Measurements from ENCODE around the gene GYPC. TPM values are rescaled to one million over a fixed set of nuclear protein-coding genes. Genes with fewer than 3 reads are reported as not detected.
"Not testable (repeated sequence)": the region's sequence is repeated elsewhere in the genome, so short reads cannot be mapped to it uniquely, and the experiment has no call there.

Gene GYPC
- total RNA-seq, 4 donors from 2014 or later, result 19.1 to 40.2 (median 28.5) TPM

- in situ Hi-C loops (cut with MboI; ENCODE audit: low pct_ligation_motif_present in 1 of 4, low pct_unique_long_range_greater_than_20kb in 1 of 4, low sequenced_read_pairs in 3 of 4) (no loop called here), intact Hi-C loops (cut with DNase I; ENCODE audit: low total_unique reads) (no loop called here)
- Histone ChIP-seq H3K4me1 (no peaks in the 10 kb centered on the region), H3K27me3 (no peaks in the 10 kb centered on the region), H3K36me3 (no peaks in the 10 kb centered on the region), H3K27ac (no peak overlapping the region), H3K9me3 (no peaks in the 10 kb centered on the region), H3K4me3 (no peak overlapping the region)
- DNase-seq, result no peak
- WGBS, 2 donors (ENCODE audit: low coverage in 1 of 2), result 60 to 67% methylated on average over 1 of the region's 1 CpG
- TF ChIP-seq POLR2AphosphoS5 (IDR thresholded peaks at IDR 0.05), result no peak
- TF ChIP-seq EP300 (IDR thresholded peaks at IDR 0.05; ENCODE audit: low read depth), result no peak
- no peak for TF ChIP-seq POLR2A (IDR thresholded peaks at IDR 0.05)
Measured at GRCh38 chr2:126635736-126636135, 20.2 kb upstream of the GYPC start.

DNA sequence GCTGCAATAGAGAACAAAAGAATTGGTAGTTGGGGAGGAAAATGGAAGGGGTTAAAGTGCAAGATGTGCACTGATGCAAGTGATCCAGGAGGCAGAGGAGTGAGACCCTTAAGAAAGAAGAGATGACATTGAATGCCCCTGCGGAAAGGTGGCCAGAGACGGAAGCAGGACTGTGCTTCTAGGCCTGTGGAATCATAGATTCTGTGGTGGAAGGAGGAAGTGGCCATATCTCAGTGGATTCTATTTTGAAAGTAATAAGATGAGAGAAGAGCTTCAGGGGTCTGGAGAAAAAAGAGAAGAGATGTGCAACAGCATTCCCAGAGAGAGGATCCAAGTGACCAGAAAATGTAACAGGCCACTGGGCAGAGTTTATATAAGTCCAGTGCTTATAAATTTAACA, 18.6 kb upstream of the GYPC start:
- in situ Hi-C loops (cut with MboI; ENCODE audit: low pct_ligation_motif_present in 1 of 4, low pct_unique_long_range_greater_than_20kb in 1 of 4, low sequenced_read_pairs in 3 of 4), result no loop called here

GRCh38 chr2:126638746-126639145, 17.2 kb upstream of the GYPC start:
- no peaks in the 10 kb centered on the region for H3K9me3 ChIP-seq
- intact Hi-C loops (cut with DNase I; ENCODE audit: low total_unique reads) (no loop called here), in situ Hi-C loops (cut with MboI; ENCODE audit: low pct_ligation_motif_present in 1 of 4, low pct_unique_long_range_greater_than_20kb in 1 of 4, low sequenced_read_pairs in 3 of 4) (no loop called here)
- no peak overlapping the region for H3K4me3 ChIP-seq
- TF ChIP-seq POLR2AphosphoS5 (IDR thresholded peaks at IDR 0.05) (no peak), POLR2A (IDR thresholded peaks at IDR 0.05) (no peak), EP300 (IDR thresholded peaks at IDR 0.05; ENCODE audit: low read depth) (no peak)
- TF ChIP-seq, protein P1, sequence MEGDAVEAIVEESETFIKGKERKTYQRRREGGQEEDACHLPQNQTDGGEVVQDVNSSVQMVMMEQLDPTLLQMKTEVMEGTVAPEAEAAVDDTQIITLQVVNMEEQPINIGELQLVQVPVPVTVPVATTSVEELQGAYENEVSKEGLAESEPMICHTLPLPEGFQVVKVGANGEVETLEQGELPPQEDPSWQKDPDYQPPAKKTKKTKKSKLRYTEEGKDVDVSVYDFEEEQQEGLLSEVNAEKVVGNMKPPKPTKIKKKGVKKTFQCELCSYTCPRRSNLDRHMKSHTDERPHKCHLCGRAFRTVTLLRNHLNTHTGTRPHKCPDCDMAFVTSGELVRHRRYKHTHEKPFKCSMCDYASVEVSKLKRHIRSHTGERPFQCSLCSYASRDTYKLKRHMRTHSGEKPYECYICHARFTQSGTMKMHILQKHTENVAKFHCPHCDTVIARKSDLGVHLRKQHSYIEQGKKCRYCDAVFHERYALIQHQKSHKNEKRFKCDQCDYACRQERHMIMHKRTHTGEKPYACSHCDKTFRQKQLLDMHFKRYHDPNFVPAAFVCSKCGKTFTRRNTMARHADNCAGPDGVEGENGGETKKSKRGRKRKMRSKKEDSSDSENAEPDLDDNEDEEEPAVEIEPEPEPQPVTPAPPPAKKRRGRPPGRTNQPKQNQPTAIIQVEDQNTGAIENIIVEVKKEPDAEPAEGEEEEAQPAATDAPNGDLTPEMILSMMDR (IDR thresholded peaks at IDR 0.05), result no peak
- no peaks in the 10 kb centered on the region for H3K36me3 ChIP-seq
- no peak for DNase-seq
- H3K27me3 ChIP-seq, result no peaks in the 10 kb centered on the region
- H3K27ac ChIP-seq, result no peak overlapping the region
- no peaks in the 10 kb centered on the region for H3K4me1 ChIP-seq
- 80 to 81% methylated on average over 6 of the region's 6 CpGs for WGBS, 2 donors (ENCODE audit: low coverage in 1 of 2)

More for the DNA sequence above, 18.6 kb upstream of the GYPC start:
- Histone ChIP-seq H3K27ac (no peak overlapping the region), H3K4me1 (no peaks in the 10 kb centered on the region), H3K4me3 (no peak overlapping the region), H3K36me3 (no peaks in the 10 kb centered on the region), H3K9me3 (no peaks in the 10 kb centered on the region), H3K27me3 (no peaks in the 10 kb centered on the region)
- intact Hi-C loops (cut with DNase I; ENCODE audit: low total_unique reads), result no loop called here
- no peak for DNase-seq
- WGBS, 2 donors (ENCODE audit: low coverage in 1 of 2), result 98% methylated on average over 2 of the region's 2 CpGs; no CpG with 5 or more reads in 1 of the 2 donors
- TF ChIP-seq EP300 (IDR thresholded peaks at IDR 0.05; ENCODE audit: low read depth) (no peak), POLR2AphosphoS5 (IDR thresholded peaks at IDR 0.05) (no peak), POLR2A (IDR thresholded peaks at IDR 0.05) (no peak)
- TF ChIP-seq, protein P1 (IDR thresholded peaks at IDR 0.05), result no peak

DNA sequence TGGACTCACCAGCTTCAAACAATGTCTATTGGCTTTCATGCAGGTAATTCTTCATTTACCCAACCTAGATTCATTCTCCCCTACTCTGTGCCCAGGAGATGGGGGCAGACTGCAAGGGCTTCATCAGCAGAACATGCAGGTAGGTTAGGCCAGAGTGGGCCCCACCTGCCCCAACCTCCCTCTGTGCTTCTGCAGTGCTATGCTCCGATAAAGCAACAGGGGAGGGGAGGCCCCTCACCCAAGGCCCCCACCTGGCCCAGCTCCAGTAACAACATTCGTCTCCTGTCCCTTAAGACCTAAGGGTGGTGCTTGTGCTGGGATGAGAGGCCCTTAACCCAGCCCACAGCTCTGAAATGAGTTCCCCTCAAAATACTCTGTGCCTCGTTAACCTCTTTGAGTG, 16.7 kb upstream of the GYPC start:
- Histone ChIP-seq H3K27me3 (no peaks in the 10 kb centered on the region), H3K36me3 (no peaks in the 10 kb centered on the region), H3K27ac (no peak overlapping the region), H3K4me1 (no peaks in the 10 kb centered on the region), H3K4me3 (no peak overlapping the region), H3K9me3 (no peaks in the 10 kb centered on the region)
- in situ Hi-C loops (cut with MboI; ENCODE audit: low pct_ligation_motif_present in 1 of 4, low pct_unique_long_range_greater_than_20kb in 1 of 4, low sequenced_read_pairs in 3 of 4), result no loop called here
- TF ChIP-seq, protein P1 (IDR thresholded peaks at IDR 0.05), result no peak
- TF ChIP-seq EP300 (IDR thresholded peaks at IDR 0.05; ENCODE audit: low read depth) (no peak), POLR2AphosphoS5 (IDR thresholded peaks at IDR 0.05) (no peak)
- intact Hi-C loops (cut with DNase I; ENCODE audit: low total_unique reads), result no loop called here
- whole genome bisulfite sequencing, 2 donors (ENCODE audit: low coverage in 1 of 2), result 87 to 88% methylated on average over 1 to 3 of the region's 3 CpGs
- DNase-seq, result no peak

DNA sequence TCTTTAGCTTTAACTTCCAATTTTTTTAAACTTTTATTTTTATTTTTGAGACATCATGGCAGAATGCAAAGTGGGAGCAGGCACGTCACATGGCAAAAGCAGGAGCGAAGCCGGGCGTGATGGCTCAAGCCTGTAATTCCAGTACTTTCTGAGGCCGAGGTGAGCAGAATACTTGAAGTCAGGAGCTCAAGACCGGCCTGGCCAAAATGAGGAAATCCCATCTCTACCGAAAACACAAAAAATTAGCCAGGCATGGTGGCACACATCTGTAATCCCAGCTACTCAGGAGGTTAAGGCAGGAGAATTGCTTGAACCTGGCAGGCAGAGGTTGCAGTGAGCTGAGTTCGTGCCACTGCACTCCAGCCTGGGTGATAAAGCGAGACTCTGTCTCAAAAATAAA, 14.7 kb upstream of the GYPC start:
- H3K4me3 ChIP-seq; in situ Hi-C loops (cut with MboI; ENCODE audit: low pct_ligation_motif_present in 1 of 4, low pct_unique_long_range_greater_than_20kb in 1 of 4, low sequenced_read_pairs in 3 of 4); intact Hi-C loops (cut with DNase I; ENCODE audit: low total_unique reads); H3K27me3 ChIP-seq; H3K36me3 ChIP-seq; H3K9me3 ChIP-seq; H3K4me1 ChIP-seq; DNase-seq; H3K27ac ChIP-seq: not testable (repeated sequence)
- 90 to 95% methylated on average over 3 to 9 of the region's 9 CpGs for WGBS, 2 donors (ENCODE audit: low coverage in 1 of 2)

Data from transverse colon (tissue), 4 donors.